ENCODE data around the gene AATF.
"Not testable (repeated sequence)": the region's sequence is repeated elsewhere in the genome, so short reads cannot be mapped to it uniquely, and the experiment has no call there.

AATF gene

GRCh38 chr17:37052450-37052849, 103.7 kb downstream of the AATF start:
- DNase-seq = no peak

GRCh38 chr17:37054894-37055293, 106.1 kb downstream of the AATF start:
- no peak for DNase-seq

- no peak for DNase-seq
These were observed 107.9 kb downstream of the AATF start for GRCh38 chr17:37056622-37057021.

- DNase-seq = no peak
These were observed 110.7 kb downstream of the AATF start for GRCh38 chr17:37059493-37059892.

GRCh38 chr17:37060094-37060493, 111.3 kb downstream of the AATF start:
- no peak for DNase-seq

GRCh38 chr17:37060928-37061327, 112.2 kb downstream of the AATF start:
- no peak for DNase-seq

GRCh38 chr17:37062021-37062420, 113.3 kb downstream of the AATF start:
- no peak for DNase-seq

GRCh38 chr17:37064206-37064605, 115.5 kb downstream of the AATF start:
- no peak for DNase-seq

- no peak for DNase-seq
These were observed 116.2 kb downstream of the AATF start for GRCh38 chr17:37064956-37065355.

GRCh38 chr17:37065486-37066321, 117.0 kb downstream of the AATF start:
- no peak for DNase-seq

GRCh38 chr17:37066322-37067255, 117.8 kb downstream of the AATF start:
- no peak for DNase-seq

GRCh38 chr17:37067555-37068111, 118.9 kb downstream of the AATF start:
- DNase-seq = no peak

- DNase-seq = no peak
These were observed 119.5 kb downstream of the AATF start for GRCh38 chr17:37068266-37068665.

- no peak for DNase-seq
These were observed 120.3 kb downstream of the AATF start for GRCh38 chr17:37069087-37069486.

GRCh38 chr17:37073464-37073863, 124.7 kb downstream of the AATF start:
- DNase-seq = not testable (repeated sequence)

GRCh38 chr17:37079065-37079708, 130.4 kb downstream of the AATF start:
- no peak for DNase-seq

- no peak for DNase-seq
These were observed 131.0 kb downstream of the AATF start for GRCh38 chr17:37079735-37080134.

- DNase-seq = no peak
These were observed 132.5 kb downstream of the AATF start for GRCh38 chr17:37081287-37081686.

GRCh38 chr17:37082311-37082860, 133.6 kb downstream of the AATF start:
- DNase-seq = no peak

- DNase-seq = no peak
These were observed 134.2 kb downstream of the AATF start for GRCh38 chr17:37082985-37083384.

GRCh38 chr17:37083456-37083855, 134.7 kb downstream of the AATF start:
- DNase-seq = no peak

GRCh38 chr17:37084372-37084771, 135.6 kb downstream of the AATF start:
- no peak for DNase-seq

- no peak for DNase-seq
These were observed 137.6 kb downstream of the AATF start for GRCh38 chr17:37086334-37086733.

Data from stimulated activated CD4-positive, alpha-beta T cell treated with anti-CD3 and anti-CD28 coated beads, Interleukin-15, amount 100 ng/mL, for 24 hours (primary cell).